ENCODE measurements around the gene SLC51B. TPM values are rescaled to one million over a fixed set of nuclear protein-coding genes. Genes with fewer than 3 reads are reported as not detected.

SLC51B gene
- polyA plus RNA-seq, 2 of the 4 experiments (the other 2 are of a cell fraction), result 12.2 to 16.1 TPM

DNA sequence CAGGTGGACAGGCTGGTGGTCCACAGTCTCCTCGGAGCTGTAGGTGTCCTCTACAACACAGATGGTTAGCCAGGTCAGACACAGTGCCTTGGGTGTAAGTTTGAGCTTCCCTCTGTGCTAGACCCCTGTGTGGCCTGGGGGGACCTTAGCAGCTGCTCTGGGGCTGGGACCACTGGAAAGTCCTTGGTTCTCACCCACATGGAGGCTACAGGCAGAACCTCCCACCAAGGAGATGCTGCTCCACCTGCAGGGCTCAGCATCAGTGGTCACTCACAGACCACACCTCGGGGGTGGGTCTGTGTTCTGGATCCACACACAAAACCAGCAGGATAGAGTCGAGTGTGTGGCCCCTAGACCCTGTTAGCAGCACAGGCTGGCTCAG lies 14.2 kb downstream of the SLC51B start (continued):
- TF ChIP-seq, protein P1, sequence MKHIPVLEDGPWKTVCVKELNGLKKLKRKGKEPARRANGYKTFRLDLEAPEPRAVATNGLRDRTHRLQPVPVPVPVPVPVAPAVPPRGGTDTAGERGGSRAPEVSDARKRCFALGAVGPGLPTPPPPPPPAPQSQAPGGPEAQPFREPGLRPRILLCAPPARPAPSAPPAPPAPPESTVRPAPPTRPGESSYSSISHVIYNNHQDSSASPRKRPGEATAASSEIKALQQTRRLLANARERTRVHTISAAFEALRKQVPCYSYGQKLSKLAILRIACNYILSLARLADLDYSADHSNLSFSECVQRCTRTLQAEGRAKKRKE (CRISPR knock-in tag; IDR thresholded peaks at IDR 0.05; ENCODE audit: low read depth), result no peak
- no peak for TF ChIP-seq NFE2L2 (conservative IDR thresholded peaks at IDR 0.05; ENCODE audit: low read length)
- no peak for TF ChIP-seq HEYL (CRISPR knock-in tag; IDR thresholded peaks at IDR 0.05)
- TF ChIP-seq CHD2 (IDR thresholded peaks at IDR 0.05; ENCODE audit: low read length, partially characterized antibody), result no peak

DNA sequence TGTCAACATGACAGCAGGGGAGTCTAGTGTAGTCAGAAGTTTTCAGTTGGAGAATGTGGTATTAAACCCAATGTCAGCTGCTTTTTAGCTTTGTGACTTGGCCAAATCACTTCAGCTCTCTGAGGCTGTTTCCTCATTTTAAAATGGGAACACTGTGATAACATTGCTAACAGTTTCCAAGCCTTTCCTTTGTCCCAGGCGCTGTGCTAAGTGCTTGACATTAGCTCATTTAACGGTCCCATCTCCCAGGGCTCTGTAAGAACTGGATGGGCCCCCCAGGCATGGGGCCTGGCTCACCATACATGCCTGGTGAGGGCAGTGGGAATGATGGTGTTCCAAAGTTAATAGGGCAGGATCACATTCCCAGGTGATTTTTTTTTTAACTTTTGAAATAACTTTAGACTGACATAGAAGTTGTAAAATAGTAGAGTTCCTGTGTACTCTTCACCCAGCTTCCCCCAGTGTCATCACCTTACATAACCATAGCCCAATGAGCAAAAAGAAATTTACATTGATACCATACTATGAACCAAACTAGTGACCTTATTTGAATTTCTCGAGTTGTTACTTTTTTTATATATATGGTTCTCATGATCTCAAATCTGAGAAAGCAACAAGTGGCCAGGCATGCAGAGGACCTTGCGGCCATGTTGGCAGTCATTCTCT lies 14.9 kb downstream of the SLC51B start:
- FAIRE-seq (no peak), DNase-seq (ENCODE audit: low read depth in 1 of 2, low spot score in 1 of 2) (no peak), ATAC-seq (no peak)
- H3K4me3 ChIP-seq, result no peak overlapping the region
- POLR2A ChIA-PET, result no interaction called here
- no peak overlapping the region for H3K4me2 ChIP-seq
- no peak overlapping the region for H3K27ac ChIP-seq
- TF ChIP-seq ZFP36 (IDR thresholded peaks at IDR 0.05; ENCODE audit: borderline replicate concordance, partially characterized antibody), result no peak
- TF ChIP-seq, protein P2, sequence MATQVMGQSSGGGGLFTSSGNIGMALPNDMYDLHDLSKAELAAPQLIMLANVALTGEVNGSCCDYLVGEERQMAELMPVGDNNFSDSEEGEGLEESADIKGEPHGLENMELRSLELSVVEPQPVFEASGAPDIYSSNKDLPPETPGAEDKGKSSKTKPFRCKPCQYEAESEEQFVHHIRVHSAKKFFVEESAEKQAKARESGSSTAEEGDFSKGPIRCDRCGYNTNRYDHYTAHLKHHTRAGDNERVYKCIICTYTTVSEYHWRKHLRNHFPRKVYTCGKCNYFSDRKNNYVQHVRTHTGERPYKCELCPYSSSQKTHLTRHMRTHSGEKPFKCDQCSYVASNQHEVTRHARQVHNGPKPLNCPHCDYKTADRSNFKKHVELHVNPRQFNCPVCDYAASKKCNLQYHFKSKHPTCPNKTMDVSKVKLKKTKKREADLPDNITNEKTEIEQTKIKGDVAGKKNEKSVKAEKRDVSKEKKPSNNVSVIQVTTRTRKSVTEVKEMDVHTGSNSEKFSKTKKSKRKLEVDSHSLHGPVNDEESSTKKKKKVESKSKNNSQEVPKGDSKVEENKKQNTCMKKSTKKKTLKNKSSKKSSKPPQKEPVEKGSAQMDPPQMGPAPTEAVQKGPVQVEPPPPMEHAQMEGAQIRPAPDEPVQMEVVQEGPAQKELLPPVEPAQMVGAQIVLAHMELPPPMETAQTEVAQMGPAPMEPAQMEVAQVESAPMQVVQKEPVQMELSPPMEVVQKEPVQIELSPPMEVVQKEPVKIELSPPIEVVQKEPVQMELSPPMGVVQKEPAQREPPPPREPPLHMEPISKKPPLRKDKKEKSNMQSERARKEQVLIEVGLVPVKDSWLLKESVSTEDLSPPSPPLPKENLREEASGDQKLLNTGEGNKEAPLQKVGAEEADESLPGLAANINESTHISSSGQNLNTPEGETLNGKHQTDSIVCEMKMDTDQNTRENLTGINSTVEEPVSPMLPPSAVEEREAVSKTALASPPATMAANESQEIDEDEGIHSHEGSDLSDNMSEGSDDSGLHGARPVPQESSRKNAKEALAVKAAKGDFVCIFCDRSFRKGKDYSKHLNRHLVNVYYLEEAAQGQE (IDR thresholded peaks at IDR 0.05), result no peak
- TF ChIP-seq KDM1A (IDR thresholded peaks at IDR 0.05; ENCODE audit: low read depth), result no peak
- TF ChIP-seq, protein P3, sequence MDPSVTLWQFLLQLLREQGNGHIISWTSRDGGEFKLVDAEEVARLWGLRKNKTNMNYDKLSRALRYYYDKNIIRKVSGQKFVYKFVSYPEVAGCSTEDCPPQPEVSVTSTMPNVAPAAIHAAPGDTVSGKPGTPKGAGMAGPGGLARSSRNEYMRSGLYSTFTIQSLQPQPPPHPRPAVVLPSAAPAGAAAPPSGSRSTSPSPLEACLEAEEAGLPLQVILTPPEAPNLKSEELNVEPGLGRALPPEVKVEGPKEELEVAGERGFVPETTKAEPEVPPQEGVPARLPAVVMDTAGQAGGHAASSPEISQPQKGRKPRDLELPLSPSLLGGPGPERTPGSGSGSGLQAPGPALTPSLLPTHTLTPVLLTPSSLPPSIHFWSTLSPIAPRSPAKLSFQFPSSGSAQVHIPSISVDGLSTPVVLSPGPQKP (IDR thresholded peaks at IDR 0.05; ENCODE audit: low read depth, low read length), result no peak
- TF ChIP-seq, protein P4, sequence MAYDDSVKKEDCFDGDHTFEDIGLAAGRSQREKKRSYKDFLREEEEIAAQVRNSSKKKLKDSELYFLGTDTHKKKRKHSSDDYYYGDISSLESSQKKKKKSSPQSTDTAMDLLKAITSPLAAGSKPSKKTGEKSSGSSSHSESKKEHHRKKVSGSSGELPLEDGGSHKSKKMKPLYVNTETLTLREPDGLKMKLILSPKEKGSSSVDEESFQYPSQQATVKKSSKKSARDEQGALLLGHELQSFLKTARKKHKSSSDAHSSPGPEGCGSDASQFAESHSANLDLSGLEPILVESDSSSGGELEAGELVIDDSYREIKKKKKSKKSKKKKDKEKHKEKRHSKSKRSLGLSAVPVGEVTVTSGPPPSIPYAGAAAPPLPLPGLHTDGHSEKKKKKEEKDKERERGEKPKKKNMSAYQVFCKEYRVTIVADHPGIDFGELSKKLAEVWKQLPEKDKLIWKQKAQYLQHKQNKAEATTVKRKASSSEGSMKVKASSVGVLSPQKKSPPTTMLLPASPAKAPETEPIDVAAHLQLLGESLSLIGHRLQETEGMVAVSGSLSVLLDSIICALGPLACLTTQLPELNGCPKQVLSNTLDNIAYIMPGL (CRISPR knock-in tag; IDR thresholded peaks at IDR 0.05; ENCODE audit: borderline replicate concordance), result no peak
- TF ChIP-seq HOXB13 (CRISPR knock-in tag; IDR thresholded peaks at IDR 0.05; ENCODE audit: low read depth), result no peak
- no peak for TF ChIP-seq FOSL2 (IDR thresholded peaks at IDR 0.05)
- no peak for TF ChIP-seq FOSL2 (CRISPR knock-in tag; IDR thresholded peaks at IDR 0.05)
- TF ChIP-seq SMC3 (IDR thresholded peaks at IDR 0.05), result no peak
- no peak for TF ChIP-seq JUNB (IDR thresholded peaks at IDR 0.05)
- TF ChIP-seq CHD2 (IDR thresholded peaks at IDR 0.05; ENCODE audit: low read length, partially characterized antibody), result no peak
- WGBS (ENCODE audit: missing lambda C conversion rate), result 68% methylated on average over 4 of the region's 4 CpGs
- H3K9me3 ChIP-seq, result no peaks in the 10 kb centered on the region
- CTCF ChIA-PET, result interaction anchor here (0.5 to 33.7 kb wide), 9 partner anchors 6 to 274 kb away, joined by 3 to 1280 read pairs (median 4); partner anchors contain the start of genes KBTBD13, RASL12 and SLC51B
- H3K4me1 ChIP-seq, result peaks cover 33% of the 10 kb centered on the region
